Activated naive CD8-positive, alpha-beta T cell treated with anti-CD3 and anti-CD28 coated beads, Interleukin-2, amount 50 U/mL, for 24 hours (primary cell): Measurements from ENCODE around the gene GJC1.
"Not testable (repeated sequence)": the region's sequence is repeated elsewhere in the genome, so short reads cannot be mapped to it uniquely, and the experiment has no call there.

Source experiments
- ATAC-seq: fragments of 150-1000 bp; cut with Tn5 transposase; one replicate; pipeline ENCODE4 v1.10.0; 2021
- DNase-seq: peaks from one replicate; pipeline ENCODE4 v3.0.0; 2021
- H3K27ac Mint-ChIP-seq: one replicate; pipeline ENCODE4 v1.8.0; 2021; ENCODE audit warnings: mild to moderate bottlenecking, mixed read lengths
- H3K27me3 Mint-ChIP-seq: one replicate; pipeline ENCODE4 v1.8.0; 2021; ENCODE audit warnings: mixed read lengths
- H3K36me3 Mint-ChIP-seq: one replicate; pipeline ENCODE4 v1.8.0; 2021; ENCODE audit warnings: low read depth, mixed read lengths
- H3K4me1 Mint-ChIP-seq: one replicate; pipeline ENCODE4 v1.8.0; 2021; ENCODE audit warnings: mixed read lengths
- H3K4me3 Mint-ChIP-seq: one replicate; pipeline ENCODE4 v1.8.0; 2021; ENCODE audit warnings: mild to moderate bottlenecking, moderate library complexity, mixed read lengths
- H3K9me3 Mint-ChIP-seq: one replicate; pipeline ENCODE4 v1.8.0; 2021; ENCODE audit warnings: mixed read lengths

GJC1 gene

DNA sequence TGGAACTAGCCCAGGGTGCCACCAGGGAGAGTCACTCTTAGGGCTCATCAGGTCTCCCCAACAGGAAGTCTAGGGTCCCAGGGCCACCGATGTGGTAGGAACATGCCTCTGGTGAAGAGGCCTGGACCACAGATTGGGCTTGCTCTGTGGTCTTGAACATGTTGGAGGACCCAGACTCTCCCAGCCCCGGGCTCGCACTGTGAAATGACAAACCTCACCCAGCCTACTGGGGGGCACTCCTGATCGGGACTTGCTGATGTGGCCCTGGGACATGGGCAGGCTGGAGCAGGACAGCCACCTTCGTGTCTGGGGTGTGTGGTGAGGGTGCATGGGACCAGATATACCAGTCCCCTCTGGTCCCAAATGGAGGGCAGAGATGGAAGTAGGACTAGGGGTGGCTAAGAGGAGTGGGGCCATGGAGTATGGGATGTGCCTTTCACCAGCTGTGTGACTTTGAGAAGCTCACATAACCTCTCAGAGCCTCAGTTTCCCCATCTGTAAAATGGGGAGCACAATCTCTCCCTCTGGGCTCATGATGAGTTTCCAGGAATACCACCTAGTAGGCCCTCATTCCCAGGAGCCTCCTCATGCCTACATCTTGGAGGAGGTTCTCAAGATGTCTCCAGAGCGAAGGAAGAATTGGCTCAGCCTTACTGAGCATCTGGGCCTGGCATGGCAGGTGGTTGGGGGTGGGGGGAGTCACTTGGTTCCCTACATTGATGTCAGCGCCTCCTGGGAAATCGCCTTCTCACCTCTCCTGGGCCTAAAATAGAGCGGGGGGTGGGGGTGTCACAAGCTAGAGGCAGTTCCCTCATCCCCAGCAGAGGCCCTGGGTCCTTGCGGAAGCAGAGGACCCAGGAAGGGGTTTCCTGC is 72.8 kb downstream of the GJC1 start:
- no peaks in the 10 kb centered on the region for H3K36me3 Mint-ChIP-seq
- ATAC-seq (peak; percentile 6), DNase-seq (no peak)
- H3K4me1 Mint-ChIP-seq, result no peaks in the 10 kb centered on the region
- no peaks in the 10 kb centered on the region for H3K9me3 Mint-ChIP-seq
- H3K27me3 Mint-ChIP-seq, result peaks cover 32% of the 10 kb centered on the region
- H3K4me3 Mint-ChIP-seq, result no peak overlapping the region
- no peak overlapping the region for H3K27ac Mint-ChIP-seq

DNA sequence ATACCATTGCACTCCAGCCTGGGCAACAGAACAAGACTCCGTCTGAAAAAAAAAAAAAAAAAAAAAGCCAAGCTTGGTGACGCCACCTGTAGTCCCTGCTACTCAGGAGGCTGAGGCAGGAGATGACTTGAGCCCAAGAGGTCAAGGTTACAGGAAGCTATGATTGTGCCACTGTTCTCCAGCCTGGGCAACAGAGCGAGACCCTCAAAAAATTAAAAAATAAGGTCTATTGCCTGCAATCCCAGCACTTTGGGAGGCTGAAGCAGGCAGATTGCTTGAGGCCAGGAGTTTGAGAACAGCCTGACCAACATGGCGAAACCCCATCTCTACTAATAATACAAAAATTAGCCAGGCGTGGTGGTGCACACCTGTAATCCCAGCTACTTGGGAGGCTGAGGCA is 74.9 kb downstream of the GJC1 start:
- peaks cover 20% of the 10 kb centered on the region for H3K27me3 Mint-ChIP-seq
- not testable (repeated sequence) for H3K4me1 Mint-ChIP-seq, DNase-seq, H3K36me3 Mint-ChIP-seq, H3K9me3 Mint-ChIP-seq, H3K4me3 Mint-ChIP-seq, ATAC-seq, H3K27ac Mint-ChIP-seq

DNA sequence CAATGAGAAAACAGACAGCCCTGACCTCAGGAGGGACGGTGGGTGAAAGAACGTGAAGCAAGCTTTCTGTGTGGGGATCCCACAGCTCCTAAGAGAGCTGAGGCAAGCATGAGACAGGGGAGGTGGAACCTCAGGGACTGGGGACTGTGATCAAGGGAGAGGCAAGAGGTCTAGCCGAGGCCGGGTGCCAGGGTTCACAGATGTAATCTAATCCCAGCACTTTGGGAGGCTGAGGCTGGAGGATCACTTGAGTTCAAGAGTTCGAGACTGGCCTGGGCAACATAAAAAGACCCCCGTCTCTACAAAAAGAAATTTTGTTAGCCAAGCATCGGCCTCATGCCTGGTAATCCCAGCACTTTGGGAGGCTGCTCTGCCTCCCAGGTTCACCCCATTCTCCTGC is 75.8 kb downstream of the GJC1 start:
- peaks cover 17% of the 10 kb centered on the region for H3K27me3 Mint-ChIP-seq
- H3K36me3 Mint-ChIP-seq, result peaks cover 6% of the 10 kb centered on the region
- ATAC-seq, result no peak
- no peak overlapping the region for H3K4me3 Mint-ChIP-seq
- no peaks in the 10 kb centered on the region for H3K9me3 Mint-ChIP-seq
- no peak overlapping the region for H3K27ac Mint-ChIP-seq
- no peaks in the 10 kb centered on the region for H3K4me1 Mint-ChIP-seq
- DNase-seq, result no peak

DNA sequence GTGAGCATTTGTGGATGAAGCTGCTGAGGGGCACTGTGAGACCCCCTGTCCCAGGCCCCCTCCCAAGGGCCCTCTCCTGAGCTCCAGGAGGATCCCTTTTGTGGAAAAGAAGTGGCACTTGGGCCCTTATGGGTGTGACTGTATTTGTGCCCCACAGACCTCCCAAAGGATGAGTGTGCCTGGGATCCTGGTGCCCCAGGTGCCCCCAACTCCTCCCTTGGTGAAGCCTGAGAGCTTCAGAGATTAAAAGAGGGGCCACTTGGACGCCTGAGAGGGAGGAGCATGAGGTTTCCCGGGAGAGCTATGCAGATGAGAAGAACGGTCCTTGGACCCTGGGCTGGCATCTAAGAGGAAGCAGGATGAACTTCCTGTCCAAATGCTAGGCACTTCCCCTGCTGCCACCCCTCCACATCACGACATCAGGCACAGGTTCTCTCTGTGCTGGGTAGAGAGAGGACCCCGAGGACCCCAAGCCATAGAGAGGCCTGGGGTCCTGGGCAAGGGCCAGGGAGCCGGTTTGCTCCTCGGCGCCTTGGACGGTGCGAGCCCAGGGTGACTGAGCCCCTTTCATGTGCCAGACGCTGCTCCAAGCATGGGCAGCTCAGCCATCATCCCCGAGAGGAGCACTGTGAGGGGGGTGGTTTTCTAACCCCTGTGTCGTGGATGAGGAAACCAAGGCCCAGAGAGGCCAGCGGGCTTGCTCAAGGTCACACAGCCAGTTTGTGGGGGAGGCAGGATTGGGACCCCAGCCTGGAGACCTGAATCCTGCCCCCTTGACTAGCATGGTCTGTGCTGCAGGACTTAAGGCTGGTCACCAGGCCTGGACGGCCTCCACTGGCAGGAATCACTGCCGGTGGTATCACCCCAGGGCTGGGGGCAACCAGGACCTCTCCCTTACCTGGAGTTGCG is 76.9 kb downstream of the GJC1 start:
- ATAC-seq, result no peak
- H3K27ac Mint-ChIP-seq, result no peak overlapping the region
- peaks cover 6% of the 10 kb centered on the region for H3K36me3 Mint-ChIP-seq
- DNase-seq, result no peak
- H3K4me1 Mint-ChIP-seq, result no peaks in the 10 kb centered on the region
- H3K4me3 Mint-ChIP-seq, result no peak overlapping the region
- H3K27me3 Mint-ChIP-seq, result peaks cover 16% of the 10 kb centered on the region
- no peaks in the 10 kb centered on the region for H3K9me3 Mint-ChIP-seq

DNA sequence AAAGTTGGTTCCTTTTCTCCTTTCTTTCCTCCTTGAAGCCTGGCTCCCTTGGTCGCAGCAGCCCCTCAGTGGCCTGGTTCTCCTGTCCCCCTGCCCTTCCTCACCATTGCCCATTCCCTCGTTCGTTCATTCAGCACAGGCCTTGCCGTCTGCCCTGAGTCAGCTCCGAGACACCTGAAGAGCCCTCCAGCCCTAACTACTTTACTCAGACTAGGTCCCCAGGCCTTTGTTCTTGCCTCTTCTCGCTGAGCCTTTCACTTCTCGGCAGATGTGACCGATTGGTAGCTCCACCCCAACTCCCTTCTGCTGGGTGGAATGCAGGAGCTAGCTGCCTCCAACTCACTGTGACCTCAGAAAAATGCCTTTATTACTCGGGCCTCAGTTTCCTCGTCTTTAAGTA is 78.3 kb downstream of the GJC1 start:
- H3K4me3 Mint-ChIP-seq, result no peak overlapping the region
- DNase-seq (no peak), ATAC-seq (no peak)
- peaks cover 9% of the 10 kb centered on the region for H3K36me3 Mint-ChIP-seq
- H3K4me1 Mint-ChIP-seq, result no peaks in the 10 kb centered on the region
- peaks cover 4% of the 10 kb centered on the region for H3K27me3 Mint-ChIP-seq
- H3K9me3 Mint-ChIP-seq, result no peaks in the 10 kb centered on the region
- no peak overlapping the region for H3K27ac Mint-ChIP-seq

DNA sequence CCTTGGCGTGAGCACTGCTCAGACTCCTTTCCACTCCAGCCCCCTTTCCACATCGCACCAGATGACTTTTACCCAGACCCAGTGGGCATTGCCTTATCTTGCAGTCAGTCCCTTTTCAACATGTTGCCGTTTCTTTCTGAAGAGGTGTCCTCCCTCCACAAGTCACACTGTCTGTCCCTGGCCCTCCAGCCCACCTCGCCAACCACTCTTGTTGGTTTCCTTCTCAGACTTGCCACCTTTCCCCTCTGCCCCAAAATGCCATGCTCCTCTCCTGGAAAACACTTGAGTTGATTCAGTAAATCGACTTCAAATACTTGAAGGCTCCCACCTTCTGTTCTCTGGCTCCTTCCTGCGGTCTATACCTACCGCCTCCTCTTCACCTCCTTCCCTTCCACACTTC is 78.8 kb downstream of the GJC1 start:
- no peak for ATAC-seq
- no peak overlapping the region for H3K27ac Mint-ChIP-seq
- peaks cover 9% of the 10 kb centered on the region for H3K36me3 Mint-ChIP-seq
- no peaks in the 10 kb centered on the region for H3K9me3 Mint-ChIP-seq
- no peaks in the 10 kb centered on the region for H3K4me1 Mint-ChIP-seq
- DNase-seq, result no peak
- no peak overlapping the region for H3K4me3 Mint-ChIP-seq
- H3K27me3 Mint-ChIP-seq, result peaks cover 4% of the 10 kb centered on the region

DNA sequence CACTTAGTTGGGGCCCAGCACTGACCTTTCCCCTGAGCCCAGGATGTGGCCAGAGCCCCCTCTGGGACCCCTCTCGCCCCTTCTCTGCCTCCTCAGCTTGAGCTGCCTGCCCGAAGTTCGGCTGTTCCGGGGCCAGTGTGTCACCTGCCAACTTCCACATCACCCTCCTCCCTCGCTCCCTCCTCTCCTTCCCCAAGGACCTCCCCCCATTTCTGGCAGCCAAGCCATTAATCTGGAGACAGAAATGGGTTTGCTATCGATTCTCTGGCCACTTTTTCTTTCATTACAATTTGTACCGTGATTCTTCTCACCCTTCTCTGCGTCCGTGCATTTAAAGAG is 80.1 kb downstream of the GJC1 start:
- Mint-ChIP-seq H3K27me3 (peaks cover 2% of the 10 kb centered on the region), H3K9me3 (no peaks in the 10 kb centered on the region), H3K4me3 (no peak overlapping the region), H3K36me3 (peaks cover 9% of the 10 kb centered on the region), H3K4me1 (no peaks in the 10 kb centered on the region), H3K27ac (no peak overlapping the region)
- DNase-seq, result no peak
- ATAC-seq, result no peak

DNA sequence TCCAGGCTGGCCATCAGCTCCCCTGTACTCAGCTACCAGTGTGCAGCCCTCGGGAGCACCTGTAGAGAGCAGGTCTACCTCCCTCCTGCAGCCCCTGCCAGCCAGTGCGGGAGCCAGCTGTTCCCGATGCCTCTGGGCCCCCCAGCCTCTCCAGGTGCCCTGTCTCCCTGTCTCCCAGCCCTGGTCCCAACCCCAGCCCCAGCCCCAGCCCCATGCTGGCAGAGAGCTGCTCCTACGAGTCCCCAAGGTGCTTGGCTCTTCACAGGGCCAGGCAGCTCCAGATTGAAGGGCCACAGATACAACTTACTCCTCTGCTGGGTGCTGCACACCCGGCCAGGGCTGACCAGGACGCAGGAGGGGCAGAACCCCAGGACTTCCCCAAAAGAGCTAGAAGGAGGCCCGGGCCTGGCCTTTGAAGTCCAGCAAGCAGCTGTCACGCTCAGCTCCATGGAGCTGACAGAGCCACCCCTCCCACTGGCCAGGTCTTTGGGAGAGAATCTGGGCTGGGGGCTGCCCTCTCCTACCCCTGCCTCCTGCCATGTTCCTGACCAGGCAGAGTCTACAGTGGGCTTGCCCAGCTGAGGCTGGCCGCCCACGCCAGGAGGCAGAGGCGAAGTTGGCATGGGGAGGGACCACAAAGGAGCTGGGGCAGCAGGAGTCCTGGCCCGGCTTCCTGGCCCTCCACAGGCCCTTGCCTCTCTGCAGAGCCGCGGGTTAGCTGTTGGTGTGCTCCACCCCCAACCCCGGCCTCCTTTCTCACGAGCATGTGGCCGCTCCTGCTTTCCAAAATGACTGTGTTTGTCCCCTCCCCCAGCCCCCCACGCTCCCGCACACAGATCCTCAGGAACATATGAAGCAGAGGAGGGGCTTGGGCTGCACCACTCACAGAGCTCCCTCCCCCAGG is 80.8 kb downstream of the GJC1 start:
- peaks cover 9% of the 10 kb centered on the region for H3K36me3 Mint-ChIP-seq
- DNase-seq (no peak), ATAC-seq (no peak)
- peaks cover 2% of the 10 kb centered on the region for H3K27me3 Mint-ChIP-seq
- H3K4me1 Mint-ChIP-seq, result no peaks in the 10 kb centered on the region
- no peaks in the 10 kb centered on the region for H3K9me3 Mint-ChIP-seq
- H3K4me3 Mint-ChIP-seq, result no peak overlapping the region
- H3K27ac Mint-ChIP-seq, result no peak overlapping the region
